Activated T-cell treated with anti-CD3 and anti-CD28 coated beads, Interleukin-2, amount 50 U/mL, for 48 hours (primary cell): ENCODE results near the gene MCTP2.

ENCODE experiments used
- DNase-seq, 2 experiments: peaks; one replicate each; pipeline ENCODE4 v3.0.0-alpha.2; 2020

Gene MCTP2

GRCh38 chr15:94400526-94401298 lies 169.4 kb downstream of the MCTP2 start:
- no peak for DNase-seq

DNA sequence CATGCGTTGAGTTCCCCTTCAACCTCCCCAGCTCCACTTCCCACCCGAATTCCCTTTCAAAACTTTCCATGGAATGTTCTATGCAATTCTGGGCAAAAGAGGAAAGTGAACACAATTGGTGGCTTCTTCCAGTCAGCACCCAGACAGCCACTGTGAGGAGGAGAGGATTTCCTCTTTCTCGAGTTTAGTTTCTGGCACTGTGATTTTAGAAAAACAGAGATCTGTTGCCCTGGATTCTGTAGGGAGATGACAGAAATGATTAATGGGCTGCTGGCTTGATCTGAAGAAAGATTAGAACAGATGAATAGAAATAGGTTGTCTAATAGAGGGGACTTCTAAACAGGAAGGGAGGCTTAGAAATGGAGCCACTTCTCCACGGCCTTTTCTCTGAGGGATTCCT lies 172.0 kb downstream of the MCTP2 start:
- no peak for DNase-seq

GRCh38 chr15:94404733-94405283 lies 173.4 kb downstream of the MCTP2 start:
- DNase-seq = no peak

DNA sequence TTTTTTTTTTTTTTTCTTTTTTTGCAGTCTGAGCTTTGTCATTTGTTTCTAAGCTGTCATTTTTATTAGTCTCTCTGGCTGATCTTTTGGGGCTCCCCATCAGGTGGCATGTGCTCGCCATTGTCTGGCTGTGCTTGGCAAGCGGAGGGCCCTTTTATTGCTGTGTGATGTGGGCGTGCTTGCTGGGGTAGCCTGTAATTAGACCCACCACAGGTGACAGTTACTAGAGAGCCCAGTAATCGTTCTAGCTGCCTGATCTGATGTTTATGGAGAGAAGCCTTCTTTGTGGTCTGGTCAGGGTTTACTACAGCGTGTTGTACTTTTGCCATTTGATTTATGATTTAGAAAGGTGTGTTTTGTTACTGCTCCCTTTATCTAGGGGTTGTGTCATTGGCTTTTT lies 179.9 kb downstream of the MCTP2 start:
- no peak for DNase-seq

DNA sequence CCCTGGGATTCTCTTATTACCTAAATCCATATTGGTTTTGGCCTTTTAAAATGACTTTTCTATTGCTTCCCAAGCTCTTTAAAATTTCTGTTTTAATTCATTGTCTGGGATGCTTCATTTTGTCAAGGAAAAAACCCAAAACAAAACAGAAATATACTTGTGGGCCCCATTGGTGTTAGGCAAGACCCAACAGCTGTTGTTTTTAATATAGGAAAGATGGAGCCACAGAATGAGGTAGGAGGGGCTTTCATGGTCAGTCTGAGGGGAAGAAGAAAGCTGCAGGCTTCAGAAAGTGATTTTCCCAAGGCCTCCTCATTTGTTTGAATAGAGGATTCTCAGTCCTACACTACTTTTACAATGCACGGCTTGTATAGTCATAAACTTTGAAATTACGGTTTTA lies 180.5 kb downstream of the MCTP2 start:
- no peak for DNase-seq

DNA sequence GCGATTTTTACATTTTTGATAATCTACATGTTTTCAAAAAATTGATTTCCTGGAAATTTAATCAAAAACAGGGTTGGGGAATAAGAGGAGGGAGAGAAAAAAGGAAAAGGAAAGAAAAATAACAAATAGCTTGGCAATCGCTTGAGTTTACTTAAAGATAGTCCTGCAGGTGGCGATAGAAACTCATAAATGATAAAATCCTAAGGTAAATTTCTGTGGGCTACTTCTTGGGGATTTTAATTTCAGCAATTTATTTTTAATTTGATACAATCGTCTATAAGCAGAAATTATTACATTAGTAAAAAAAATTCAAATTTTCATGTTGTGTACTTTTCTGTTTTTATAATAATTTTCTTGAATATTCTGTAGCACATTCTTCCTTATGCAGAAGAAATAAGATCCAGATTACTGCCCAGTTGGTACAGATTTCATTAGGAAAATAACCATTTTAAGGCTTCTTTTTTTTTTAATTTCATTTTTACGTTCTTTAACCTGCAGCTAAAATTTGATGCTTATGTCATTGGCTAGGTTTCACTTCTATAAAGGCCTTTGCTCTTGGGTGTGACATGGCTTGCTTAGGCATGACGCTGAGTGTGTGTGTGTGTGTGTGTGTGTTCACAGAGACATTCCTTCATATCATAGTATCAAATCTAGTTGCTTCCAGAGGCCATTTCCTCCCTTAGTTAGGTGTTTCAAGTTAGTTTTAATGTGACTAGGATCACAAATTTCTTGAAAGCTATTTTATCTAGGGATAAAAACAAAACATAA lies 181.8 kb downstream of the MCTP2 start:
- no peak for DNase-seq

GRCh38 chr15:94414916-94415315 lies 183.6 kb downstream of the MCTP2 start:
- DNase-seq = no peak

DNA sequence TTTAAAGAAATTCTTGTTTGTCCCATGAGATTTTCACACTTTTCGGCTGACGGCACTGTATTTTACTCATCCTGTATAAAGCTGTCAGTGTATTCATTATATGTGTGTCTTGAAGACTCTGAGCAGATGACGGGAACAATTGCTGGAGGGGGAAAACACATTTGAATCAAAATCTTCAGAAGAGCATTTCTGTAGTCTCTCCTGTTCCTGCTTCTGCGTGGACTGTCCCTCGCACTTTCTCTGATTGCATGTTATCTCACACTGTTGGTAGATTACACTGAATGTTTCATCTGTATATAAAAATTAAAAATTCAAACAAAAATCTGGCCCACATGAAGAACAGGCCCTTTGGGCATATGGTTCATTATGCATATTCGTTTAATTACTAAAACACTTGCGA lies 184.9 kb downstream of the MCTP2 start:
- no peak for DNase-seq

DNA sequence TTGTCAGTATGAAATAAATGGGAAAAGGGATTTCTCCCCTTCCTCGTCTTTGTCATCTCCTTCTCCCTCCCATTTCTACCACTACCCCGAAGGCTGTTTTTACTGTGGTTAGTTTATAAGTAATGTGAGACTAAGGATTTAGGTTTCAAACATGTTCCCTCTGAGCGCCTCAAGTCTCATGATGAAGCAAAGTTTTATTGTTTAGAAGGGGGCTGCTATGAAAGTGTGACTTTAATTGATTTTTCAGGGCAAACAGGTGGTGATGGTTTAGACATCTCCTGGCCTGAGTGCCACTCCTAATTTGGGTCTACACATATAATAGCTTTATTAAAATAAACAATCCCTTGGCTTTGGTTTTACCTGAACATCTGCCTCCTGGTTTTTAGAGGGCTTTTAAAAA lies 185.5 kb downstream of the MCTP2 start:
- DNase-seq = no peak

DNA sequence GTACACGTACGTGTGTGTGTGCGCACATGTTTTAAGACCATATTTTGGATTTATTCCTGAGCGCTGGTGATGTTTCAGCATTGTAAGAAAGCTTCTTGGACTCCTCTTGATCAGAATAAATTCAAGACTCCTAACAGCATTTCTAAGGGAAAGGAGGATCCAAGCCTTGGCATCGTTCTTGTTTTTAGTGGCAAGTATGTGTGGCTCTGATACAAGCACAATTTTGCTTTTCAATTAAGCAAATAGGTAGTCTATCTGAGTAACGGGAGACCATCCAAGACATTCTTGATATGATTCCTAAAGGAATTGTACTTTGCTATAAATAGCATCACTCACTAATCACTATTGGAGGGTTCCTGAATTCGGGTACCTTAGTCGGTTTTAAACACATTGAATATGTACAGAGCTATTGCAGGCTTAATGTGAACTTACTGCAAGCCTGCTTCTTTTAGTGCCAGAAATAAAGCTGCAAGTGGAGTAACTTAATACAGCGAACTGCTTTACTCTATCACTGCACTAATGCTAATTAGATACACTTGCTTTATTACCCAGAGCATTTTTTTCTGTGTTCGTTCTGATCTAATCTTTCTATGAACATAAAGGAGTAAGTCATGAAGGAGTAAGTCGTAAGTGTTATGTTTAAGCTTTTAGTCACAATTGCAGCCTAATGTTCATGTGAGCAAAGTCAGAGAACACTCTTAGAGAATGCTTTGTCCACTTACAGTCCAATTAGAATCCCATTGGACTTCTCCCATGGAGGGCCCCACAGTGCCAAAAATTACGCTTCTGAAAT lies 186.3 kb downstream of the MCTP2 start:
- DNase-seq = no peak

GRCh38 chr15:94421706-94422105 lies 190.3 kb downstream of the MCTP2 start:
- DNase-seq = no peak

GRCh38 chr15:94432279-94432678 lies 200.9 kb downstream of the MCTP2 start:
- no peak for DNase-seq

DNA sequence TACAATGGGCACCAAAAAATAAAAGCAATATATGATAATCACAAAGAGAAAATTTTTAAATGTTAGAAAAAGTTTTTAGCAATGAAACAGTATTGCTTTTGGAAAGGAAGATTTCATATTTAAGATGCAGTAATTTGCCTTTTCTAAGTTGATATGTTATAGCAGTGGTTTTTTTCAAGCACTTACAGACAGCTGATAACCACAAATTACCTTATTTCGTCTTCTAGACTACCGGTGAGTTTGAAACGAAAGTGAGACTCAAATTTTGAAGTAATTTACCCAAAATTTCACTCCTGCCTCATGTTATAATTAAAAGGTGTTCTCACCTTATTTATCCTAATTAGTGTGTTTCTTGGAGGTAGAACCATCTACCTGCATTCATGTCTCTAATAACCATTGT lies 207.8 kb downstream of the MCTP2 start:
- DNase-seq = no peak

- DNase-seq = no peak
These were observed 210.4 kb downstream of the MCTP2 start for GRCh38 chr15:94441760-94442159.

GRCh38 chr15:94442480-94442879 lies 211.1 kb downstream of the MCTP2 start:
- no peak for DNase-seq

GRCh38 chr15:94443186-94443585 lies 211.8 kb downstream of the MCTP2 start:
- DNase-seq = no peak

DNA sequence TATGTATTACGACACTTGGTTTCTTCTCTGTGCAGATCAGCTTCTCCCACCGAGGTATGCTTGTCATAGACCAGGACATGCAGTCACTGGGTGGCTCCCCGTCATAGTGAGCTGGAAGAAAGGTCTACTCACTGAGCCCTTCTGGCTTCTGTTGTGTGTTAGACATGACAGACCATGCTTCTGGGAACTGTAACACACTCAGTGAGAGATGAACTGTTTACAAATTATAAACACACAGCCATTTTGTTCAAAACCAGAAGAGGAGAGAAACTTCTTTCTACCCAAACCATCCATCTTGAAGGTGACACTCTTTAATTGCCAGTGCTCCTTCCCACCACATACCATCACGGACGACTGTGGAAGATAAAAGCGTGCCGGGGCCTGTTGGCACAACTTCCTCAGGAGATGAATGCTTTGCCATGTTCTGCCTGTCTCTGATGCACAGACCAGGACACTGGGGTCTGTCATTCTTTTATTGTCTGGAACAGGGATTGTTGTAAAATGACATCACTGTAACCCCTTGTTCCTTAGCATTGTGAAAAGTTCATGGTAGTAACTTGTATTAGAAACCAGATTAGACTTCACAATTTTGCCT lies 214.3 kb downstream of the MCTP2 start:
- no peak for DNase-seq

- no peak for DNase-seq
These were observed 215.1 kb downstream of the MCTP2 start for GRCh38 chr15:94446441-94446840.

DNA sequence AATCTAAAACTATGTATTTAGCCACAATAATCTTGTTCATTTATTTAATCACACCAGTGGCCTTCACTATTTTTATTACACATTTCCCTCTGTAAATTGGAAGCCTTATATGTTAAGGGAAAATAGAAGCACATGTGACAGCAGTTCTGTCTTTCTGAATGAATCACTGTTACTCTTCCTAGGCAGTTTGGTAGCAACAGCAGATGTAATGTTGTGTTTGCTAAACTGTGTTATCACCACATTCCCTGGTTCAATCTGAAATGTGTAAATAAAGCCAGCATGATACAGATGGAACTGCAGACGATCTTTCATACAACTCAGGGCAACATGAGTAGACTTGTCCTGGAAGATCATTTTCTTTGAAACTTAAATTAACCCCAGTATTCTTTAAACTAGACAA lies 220.1 kb downstream of the MCTP2 start:
- DNase-seq = no peak

GRCh38 chr15:94453227-94453988 lies 222.0 kb downstream of the MCTP2 start:
- no peak for DNase-seq

- no peak for DNase-seq
These were observed 223.9 kb downstream of the MCTP2 start for GRCh38 chr15:94455297-94455696.

GRCh38 chr15:94456226-94456625 lies 224.9 kb downstream of the MCTP2 start:
- DNase-seq = no peak
